Mammary epithelial cell (primary cell): ENCODE results near the gene PRAF2.

Experiments used
- EZH2 ChIP-seq: IDR thresholded peaks from 2 replicates; pipeline ENCODE4 v1.6.1; 2012; ENCODE audit warnings: low read length, inconsistent platforms, borderline replicate concordance
- TF ChIP-seq, protein P1 (sequence below), 2 donors: IDR thresholded peaks in 1 of 2; conservative IDR thresholded peaks in 1 of 2; 2 replicates each; pipeline ENCODE4 v1.5.1; 2011 to 2012; ENCODE audit warnings: inconsistent platforms in 2 of 2, low read length in 2 of 2, mild to moderate bottlenecking in 2 of 2, control low read depth in 1 of 2, low read depth in 1 of 2; ENCODE audit not compliant: insufficient read depth in 1 of 2; ENCODE audit errors: extremely low read depth in 1 of 2

DNA sequence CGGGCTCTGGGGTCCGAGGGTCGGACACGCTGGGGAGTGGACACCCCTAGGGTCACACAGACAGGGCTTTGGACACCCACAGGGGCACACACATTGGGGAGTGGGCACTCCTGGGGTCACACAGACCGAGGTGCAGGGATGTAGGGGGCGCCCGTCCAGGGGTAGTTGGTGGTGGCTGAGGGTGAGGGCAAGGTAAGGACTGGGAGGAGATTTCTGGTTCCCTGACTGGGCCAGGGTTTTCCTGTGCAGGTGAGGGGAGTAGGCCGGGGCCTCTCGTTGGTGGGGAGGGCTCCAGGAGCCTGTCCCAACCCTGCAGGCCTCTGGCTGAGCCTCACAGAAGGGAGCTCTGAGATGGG lies 27.8 kb upstream of the PRAF2 start:
- TF ChIP-seq, protein P1, sequence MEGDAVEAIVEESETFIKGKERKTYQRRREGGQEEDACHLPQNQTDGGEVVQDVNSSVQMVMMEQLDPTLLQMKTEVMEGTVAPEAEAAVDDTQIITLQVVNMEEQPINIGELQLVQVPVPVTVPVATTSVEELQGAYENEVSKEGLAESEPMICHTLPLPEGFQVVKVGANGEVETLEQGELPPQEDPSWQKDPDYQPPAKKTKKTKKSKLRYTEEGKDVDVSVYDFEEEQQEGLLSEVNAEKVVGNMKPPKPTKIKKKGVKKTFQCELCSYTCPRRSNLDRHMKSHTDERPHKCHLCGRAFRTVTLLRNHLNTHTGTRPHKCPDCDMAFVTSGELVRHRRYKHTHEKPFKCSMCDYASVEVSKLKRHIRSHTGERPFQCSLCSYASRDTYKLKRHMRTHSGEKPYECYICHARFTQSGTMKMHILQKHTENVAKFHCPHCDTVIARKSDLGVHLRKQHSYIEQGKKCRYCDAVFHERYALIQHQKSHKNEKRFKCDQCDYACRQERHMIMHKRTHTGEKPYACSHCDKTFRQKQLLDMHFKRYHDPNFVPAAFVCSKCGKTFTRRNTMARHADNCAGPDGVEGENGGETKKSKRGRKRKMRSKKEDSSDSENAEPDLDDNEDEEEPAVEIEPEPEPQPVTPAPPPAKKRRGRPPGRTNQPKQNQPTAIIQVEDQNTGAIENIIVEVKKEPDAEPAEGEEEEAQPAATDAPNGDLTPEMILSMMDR (conservative IDR thresholded peaks at IDR 0.05 in 1 of 2, IDR thresholded peaks at IDR 0.05 in 1 of 2; ENCODE audit: extremely low read depth in 1 of 2, insufficient read depth in 1 of 2, low read depth in 1 of 2, low read length in 2 of 2), result no peak
- TF ChIP-seq EZH2, result no peak
